ENCODE data around the gene TNRC18.

DNA sequence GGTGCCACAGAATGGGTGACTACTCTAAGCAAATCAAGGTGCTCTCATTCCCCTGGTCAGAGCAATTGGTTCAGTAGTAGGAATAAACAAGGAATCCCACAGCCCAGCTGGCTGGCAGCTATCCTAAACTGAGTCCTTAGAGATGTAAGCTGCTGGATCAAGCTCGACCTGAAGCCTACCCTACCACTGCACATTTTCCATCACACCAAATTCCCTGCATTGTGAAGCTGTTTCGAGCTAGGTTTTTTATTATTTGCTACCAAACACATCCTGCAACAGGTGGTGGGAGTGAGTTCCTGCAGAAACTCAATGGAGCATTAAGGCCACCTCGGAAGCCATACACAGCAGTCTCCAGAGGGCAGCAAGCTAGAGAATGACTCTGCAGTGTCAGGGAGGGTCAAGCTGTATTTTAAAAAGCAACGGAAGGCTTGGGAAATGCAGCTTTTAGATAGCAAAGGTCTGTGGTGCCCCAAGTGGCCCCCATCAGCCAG lies 33.7 kb upstream of the TNRC18 start:
- TF ChIP-seq, protein P1, sequence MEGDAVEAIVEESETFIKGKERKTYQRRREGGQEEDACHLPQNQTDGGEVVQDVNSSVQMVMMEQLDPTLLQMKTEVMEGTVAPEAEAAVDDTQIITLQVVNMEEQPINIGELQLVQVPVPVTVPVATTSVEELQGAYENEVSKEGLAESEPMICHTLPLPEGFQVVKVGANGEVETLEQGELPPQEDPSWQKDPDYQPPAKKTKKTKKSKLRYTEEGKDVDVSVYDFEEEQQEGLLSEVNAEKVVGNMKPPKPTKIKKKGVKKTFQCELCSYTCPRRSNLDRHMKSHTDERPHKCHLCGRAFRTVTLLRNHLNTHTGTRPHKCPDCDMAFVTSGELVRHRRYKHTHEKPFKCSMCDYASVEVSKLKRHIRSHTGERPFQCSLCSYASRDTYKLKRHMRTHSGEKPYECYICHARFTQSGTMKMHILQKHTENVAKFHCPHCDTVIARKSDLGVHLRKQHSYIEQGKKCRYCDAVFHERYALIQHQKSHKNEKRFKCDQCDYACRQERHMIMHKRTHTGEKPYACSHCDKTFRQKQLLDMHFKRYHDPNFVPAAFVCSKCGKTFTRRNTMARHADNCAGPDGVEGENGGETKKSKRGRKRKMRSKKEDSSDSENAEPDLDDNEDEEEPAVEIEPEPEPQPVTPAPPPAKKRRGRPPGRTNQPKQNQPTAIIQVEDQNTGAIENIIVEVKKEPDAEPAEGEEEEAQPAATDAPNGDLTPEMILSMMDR (IDR thresholded peaks at IDR 0.05), result no peak
- no peak for TF ChIP-seq POLR2AphosphoS5 (IDR thresholded peaks at IDR 0.05)
